GM21825 (cell line): ENCODE data around the gene PCDHB6.
"Not testable (repeated sequence)": the region's sequence is repeated elsewhere in the genome, so short reads cannot be mapped to it uniquely, and the experiment has no call there.

ENCODE experiments used
- ATAC-seq: cut with Tn5 transposase; IDR thresholded peaks from one replicate; pipeline ENCODE4 v1.9.1; 2021; ENCODE audit warnings: mild to moderate bottlenecking, moderate library complexity; ENCODE audit not compliant: unreplicated experiment

Gene PCDHB6

DNA sequence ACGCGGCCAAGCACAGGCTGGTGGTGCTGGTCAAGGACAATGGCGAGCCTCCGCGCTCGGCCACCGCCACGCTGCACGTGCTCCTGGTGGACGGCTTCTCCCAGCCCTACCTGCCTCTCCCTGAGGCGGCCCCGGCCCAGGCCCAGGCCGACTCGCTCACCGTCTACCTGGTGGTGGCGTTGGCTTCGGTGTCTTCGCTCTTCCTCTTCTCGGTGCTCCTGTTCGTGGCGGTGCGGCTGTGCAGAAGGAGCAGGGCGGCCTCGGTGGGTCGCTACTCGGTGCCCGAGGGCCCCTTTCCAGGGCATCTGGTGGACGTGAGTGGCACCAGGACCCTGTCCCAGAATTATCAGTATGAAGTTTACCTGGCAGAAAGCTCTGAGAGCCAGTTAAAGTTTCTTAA lies 8.0 kb downstream of the PCDHB6 start:
- ATAC-seq = not testable (repeated sequence)

DNA sequence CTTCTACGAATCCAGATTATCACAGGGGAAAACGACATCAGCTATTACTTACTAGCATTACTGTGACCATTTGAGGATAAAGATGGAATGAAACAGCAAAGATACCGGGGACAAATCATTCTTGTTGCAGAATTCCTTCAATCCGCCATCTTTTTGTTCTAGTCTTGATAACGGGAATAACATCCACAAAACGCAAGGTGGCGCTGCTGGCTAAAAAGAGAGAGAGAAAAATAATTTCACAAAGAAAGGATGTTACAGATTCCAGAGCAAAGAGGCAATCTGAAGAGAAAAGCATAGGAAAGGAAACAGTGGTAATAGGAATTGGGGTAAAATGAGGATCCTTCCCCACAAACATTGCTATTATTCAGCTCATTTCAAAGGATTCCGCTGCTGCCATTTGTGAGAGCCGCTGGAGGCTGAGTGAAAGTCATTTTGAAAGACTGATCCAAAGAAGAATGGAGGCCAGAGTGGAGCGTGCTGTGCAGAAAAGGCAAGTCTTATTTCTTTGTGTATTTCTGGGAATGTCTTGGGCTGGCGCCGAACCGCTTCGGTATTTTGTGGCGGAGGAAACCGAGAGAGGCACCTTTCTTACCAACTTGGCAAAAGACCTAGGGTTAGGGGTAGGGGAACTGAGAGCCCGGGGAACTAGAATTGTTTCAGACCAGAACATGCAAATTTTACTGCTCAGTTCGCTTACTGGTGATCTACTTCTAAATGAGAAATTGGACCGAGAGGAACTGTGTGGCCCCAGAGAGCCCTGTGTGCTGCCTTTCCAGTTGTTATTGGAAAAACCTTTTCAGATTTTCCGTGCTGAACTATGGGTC lies 22.7 kb downstream of the PCDHB6 start, which contains the start of gene PCDHB7:
PCDHB7 (plus strand) TSS at position 264 of the 824 bp plus-strand sequence; CDS start at position 456, 192 bp downstream.
- ATAC-seq = no peak

DNA sequence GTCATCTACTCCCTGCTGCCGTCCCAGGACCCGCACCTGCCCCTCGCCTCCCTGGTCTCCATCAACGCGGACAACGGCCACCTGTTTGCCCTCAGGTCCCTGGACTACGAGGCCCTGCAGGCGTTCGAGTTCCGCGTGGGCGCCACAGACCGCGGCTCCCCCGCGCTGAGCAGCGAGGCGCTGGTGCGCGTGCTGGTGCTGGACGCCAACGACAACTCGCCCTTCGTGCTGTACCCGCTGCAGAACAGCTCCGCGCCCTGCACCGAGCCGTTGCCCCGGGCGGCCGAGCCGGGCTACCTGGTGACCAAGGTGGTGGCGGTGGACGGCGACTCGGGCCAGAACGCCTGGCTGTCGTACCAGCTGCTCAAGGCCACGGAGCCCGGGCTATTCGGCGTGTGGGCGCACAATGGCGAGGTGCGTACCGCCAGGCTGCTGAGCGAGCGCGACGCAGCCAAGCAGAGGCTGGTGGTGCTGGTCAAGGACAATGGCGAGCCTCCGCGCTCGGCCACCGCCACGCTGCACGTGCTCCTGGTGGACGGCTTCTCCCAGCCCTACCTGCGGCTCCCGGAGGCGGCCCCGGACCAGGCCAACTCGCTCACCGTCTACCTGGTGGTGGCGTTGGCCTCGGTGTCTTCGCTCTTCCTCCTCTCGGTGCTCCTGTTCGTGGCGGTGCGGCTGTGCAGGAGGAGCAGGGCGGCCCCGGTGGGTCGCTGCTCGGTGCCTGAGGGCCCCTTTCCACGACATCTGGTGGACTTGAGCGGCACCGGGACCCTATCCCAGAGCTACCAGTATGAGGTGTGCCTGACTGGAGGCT lies 24.6 kb downstream of the PCDHB6 start:
- not testable (repeated sequence) for ATAC-seq

- no peak for ATAC-seq
Observed at GRCh38 chr5:141175933-141176332, 26.1 kb downstream of the PCDHB6 start.

- ATAC-seq = not testable (repeated sequence)
Observed at GRCh38 chr5:141177577-141178191, 27.8 kb downstream of the PCDHB6 start, which contains the start of gene PCDHB8. TSS of gene PCDHB8 (plus strand) at chr5:141177790. CDS start at chr5:141178035, 245 bp downstream.

DNA sequence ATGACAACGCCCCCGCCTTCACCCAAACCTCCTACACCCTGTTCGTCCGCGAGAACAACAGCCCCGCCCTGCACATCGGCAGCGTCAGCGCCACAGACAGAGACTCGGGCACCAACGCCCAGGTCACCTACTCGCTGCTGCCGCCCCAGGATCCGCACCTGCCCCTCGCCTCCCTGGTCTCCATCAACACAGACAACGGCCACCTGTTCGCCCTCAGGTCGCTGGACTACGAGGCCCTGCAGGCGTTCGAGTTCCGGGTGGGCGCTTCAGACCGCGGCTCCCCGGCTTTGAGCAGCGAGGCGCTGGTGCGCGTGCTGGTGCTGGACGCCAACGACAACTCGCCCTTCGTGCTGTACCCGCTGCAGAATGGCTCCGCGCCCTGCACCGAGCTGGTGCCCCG lies 29.5 kb downstream of the PCDHB6 start:
- ATAC-seq = not testable (repeated sequence)

GRCh38 chr5:141179876-141180275 lies 30.0 kb downstream of the PCDHB6 start:
- ATAC-seq = not testable (repeated sequence)

GRCh38 chr5:141180313-141180712 lies 30.5 kb downstream of the PCDHB6 start:
- ATAC-seq = no peak

GRCh38 chr5:141182248-141182647 lies 32.4 kb downstream of the PCDHB6 start, which contains the start of gene PCDHB16:
TSS of gene PCDHB16 (plus strand) at chr5:141182387. CDS start at chr5:141182560, 173 bp downstream.
- no peak for ATAC-seq

GRCh38 chr5:141184117-141184855 lies 34.4 kb downstream of the PCDHB6 start:
- not testable (repeated sequence) for ATAC-seq

GRCh38 chr5:141186897-141187512 lies 37.1 kb downstream of the PCDHB6 start, which contains the start of gene PCDHB9:
TSS of gene PCDHB9 (plus strand) at chr5:141187161. CDS start at chr5:141187319, 158 bp downstream.
- no peak for ATAC-seq

DNA sequence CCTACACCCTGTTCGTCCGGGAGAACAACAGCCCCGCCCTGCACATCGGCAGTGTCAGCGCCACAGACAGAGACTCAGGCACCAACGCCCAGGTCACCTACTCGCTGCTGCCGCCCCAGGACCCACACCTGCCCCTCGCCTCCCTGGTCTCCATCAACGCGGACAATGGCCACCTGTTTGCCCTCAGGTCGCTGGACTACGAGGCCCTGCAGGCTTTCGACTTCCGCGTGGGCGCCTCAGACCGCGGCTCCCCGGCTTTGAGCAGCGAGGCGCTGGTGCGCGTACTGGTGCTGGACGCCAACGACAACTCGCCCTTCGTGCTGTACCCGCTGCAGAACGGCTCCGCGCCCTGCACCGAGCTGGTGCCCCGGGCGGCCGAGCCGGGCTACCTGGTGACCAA lies 38.8 kb downstream of the PCDHB6 start:
- not testable (repeated sequence) for ATAC-seq

- not testable (repeated sequence) for ATAC-seq
Observed at GRCh38 chr5:141189131-141189530, 39.3 kb downstream of the PCDHB6 start.

DNA sequence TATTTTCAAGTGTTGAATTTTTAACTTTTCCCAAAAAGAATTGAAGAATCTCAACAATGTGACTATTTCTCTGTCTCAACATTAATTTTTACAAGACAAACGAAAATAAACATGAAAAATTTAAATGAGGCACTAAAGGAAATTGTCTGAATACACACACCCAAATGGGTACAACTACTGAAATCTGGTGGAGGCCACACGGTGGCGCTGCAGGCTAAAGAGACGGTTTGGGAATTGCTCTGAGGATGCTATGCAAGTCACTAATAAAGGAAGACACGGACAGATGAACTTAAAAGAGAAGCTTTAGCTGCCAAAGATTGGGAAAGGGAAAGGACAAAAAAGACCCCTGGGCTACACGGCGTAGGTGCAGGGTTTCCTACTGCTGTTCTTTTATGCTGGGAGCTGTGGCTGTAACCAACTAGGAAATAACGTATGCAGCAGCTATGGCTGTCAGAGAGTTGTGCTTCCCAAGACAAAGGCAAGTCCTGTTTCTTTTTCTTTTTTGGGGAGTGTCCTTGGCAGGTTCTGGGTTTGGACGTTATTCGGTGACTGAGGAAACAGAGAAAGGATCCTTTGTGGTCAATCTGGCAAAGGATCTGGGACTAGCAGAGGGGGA lies 42.4 kb downstream of the PCDHB6 start, which contains the start of gene PCDHB10:
PCDHB10 (plus strand) TSS at position 244 of the 616 bp plus-strand sequence; CDS start at position 444, 200 bp downstream.
- ATAC-seq = no peak

- not testable (repeated sequence) for ATAC-seq
Observed at GRCh38 chr5:141194332-141194731, 44.5 kb downstream of the PCDHB6 start.

DNA sequence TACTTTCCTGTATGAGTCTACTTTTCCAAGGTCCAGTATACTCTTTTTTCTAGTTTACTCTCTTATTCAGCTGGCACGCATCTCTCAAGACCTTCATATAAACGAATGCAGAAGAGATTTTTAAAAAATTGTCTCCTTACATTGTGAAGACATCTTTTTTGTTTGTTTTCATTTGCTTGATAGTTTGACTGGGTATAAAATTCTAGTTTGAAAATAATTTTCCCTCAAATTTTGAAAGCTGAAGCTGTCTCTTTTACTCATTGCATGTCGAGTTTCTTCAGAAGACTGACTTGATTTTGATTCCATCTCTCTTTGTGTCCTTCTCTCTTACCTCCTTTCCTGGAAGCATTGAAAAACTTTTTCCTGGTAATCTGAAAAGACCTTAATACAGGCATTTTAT lies 46.5 kb downstream of the PCDHB6 start:
- no peak for ATAC-seq

GRCh38 chr5:141199359-141200235 lies 49.7 kb downstream of the PCDHB6 start, which contains the start of gene PCDHB11:
TSS of gene PCDHB11 (plus strand) at chr5:141199627. CDS start at chr5:141199775, 148 bp downstream.
- no peak for ATAC-seq

GRCh38 chr5:141201126-141201525 lies 51.3 kb downstream of the PCDHB6 start:
- not testable (repeated sequence) for ATAC-seq
